ENCODE measurements around the gene PCDH19.
A peak's percentile ranks its signal among the peaks of the same experiment; 100 is the strongest.
"Not testable (repeated sequence)": the region's sequence is repeated elsewhere in the genome, so short reads cannot be mapped to it uniquely, and the experiment has no call there.

PCDH19 gene, protein sequence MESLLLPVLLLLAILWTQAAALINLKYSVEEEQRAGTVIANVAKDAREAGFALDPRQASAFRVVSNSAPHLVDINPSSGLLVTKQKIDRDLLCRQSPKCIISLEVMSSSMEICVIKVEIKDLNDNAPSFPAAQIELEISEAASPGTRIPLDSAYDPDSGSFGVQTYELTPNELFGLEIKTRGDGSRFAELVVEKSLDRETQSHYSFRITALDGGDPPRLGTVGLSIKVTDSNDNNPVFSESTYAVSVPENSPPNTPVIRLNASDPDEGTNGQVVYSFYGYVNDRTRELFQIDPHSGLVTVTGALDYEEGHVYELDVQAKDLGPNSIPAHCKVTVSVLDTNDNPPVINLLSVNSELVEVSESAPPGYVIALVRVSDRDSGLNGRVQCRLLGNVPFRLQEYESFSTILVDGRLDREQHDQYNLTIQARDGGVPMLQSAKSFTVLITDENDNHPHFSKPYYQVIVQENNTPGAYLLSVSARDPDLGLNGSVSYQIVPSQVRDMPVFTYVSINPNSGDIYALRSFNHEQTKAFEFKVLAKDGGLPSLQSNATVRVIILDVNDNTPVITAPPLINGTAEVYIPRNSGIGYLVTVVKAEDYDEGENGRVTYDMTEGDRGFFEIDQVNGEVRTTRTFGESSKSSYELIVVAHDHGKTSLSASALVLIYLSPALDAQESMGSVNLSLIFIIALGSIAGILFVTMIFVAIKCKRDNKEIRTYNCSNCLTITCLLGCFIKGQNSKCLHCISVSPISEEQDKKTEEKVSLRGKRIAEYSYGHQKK (N-terminal part only)

DNA sequence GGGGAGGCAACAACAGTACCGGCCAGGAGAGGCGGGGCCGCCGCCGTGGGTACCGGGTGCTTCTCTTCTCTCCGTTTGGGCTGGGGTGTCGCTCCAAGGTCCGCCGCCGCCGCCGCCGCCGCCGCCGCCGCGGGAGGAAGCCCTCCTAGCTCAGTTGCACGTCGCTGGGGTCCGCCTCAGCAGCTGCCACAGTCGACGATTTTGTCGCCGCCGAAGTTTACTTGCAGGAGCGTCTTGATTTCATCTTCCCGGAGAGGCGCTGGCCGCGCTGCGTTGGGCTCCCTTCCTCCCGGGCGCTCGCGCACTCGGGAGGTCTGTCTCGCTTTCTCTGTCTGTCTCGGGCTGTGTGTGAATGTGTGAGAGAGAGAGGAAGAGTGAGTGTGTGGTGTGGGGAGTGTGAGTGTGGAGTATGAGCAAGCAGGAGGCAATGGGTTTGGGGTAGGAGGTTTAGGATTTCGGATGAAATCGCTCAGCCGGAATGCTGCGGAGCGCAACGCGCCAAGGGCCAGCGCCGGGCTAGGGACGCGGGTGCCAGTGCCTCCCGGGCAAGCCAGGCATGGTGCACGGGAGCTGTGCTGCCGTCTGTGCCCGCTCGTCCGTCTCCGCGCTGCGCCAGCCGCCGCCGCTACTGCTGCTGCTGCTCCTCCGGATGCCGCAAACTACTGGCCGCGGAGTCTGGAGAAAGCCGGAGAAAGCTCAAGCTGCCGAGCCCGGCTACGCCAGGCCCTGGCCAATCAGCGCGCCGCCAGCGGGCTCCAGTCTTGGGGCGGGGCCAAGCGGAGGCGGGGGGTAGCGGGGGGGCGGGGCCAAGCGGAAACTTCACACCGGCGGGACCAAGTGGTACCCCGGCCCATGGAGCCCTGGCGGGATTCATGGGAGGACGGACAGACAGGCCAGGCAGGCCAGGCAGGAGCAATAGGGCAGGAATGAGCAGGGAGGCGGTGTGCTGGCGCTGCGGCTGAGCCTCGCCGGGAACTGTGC is at the start of gene PCDH19:
TSS of gene PCDH19 (minus strand) at position 664 of the 981 bp plus-strand sequence. CDS start 1,676 bp downstream, outside the sequence.
- peak; percentile 15 for DNase-seq (ENCODE audit: low read depth in 2 of 2)

- DNase-seq (ENCODE audit: low read depth in 2 of 2), result no peak
Measured at GRCh38 chrX:100449696-100450608, 39.9 kb upstream of the PCDH19 start.

DNA sequence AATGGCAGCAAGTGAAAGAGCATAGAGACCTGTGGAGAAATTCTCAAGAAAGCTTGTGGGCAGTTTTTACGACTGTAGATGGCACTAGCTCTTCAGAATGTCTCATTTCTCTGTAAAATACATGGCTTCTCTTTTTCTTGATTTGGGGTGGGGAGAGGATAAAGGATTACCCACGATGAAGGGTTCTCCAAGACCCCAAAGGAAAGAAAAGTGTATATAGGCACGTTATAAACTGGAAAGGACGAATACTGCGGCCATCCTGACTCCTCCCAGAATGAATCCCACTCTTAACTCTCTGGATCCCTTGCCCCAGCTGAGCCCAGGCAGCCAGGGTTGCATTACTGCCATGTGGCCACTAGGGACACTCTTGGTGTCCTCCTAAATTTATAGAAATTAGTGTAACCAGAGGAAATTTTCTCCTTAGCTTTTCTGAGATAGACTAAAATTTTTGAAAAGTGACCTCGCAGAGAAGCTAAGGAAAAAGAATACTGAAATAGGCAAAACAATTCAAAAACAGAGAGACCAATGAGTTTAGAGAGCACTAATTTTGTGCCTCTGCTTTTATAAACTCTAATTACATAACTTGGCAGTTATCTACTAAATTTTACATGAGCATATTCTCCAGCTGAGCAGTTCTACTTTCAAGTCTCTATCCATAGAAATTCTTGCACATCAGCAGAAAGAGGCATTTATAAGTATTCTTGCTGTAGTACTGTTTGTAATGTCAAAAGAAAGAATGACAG is 37.8 kb upstream of the PCDH19 start:
- DNase-seq (ENCODE audit: low read depth in 2 of 2), result no peak

- no peak for DNase-seq (ENCODE audit: low read depth in 2 of 2)
Measured at GRCh38 chrX:100445593-100445992, 35.5 kb upstream of the PCDH19 start.

DNA sequence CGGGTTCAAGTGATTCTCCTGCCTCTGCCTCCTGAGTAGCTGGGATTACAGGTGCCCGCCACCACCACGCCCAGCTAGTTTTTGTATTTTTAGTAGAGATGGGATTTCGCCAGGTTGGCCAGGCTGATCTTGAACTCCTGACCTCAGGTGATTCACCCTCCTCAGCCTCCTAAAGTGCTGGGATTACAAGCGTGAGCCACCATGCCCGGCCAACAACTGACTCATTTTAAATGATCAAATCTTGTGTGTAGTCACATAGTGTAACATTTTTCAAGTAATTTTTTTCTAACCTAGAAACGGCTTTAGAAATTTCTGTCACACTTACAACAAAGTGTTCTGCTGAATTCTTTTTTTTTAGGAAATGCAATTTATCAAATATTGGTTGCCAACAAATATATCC is 31.2 kb upstream of the PCDH19 start:
- DNase-seq (ENCODE audit: low read depth in 2 of 2), result not testable (repeated sequence)

DNA sequence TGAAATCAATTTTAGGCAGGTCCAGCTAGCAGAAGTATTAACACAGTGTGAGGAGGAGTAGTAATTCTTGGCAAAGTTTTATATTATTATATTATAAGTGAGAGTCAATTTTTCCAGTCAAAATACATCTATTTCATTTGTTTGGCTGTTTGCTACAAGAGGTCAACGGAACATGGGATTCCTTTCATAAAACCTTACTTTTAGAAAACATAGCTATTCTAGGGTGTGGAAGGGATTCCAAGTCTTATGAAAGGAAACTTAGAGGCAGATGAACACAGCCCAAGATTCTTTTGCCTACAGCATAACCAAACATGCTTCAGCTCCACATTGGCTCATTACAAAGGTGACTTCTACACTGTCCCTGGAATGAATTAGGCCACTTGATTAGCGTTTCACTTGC is 29.9 kb upstream of the PCDH19 start:
- DNase-seq (ENCODE audit: low read depth in 2 of 2), result no peak

DNA sequence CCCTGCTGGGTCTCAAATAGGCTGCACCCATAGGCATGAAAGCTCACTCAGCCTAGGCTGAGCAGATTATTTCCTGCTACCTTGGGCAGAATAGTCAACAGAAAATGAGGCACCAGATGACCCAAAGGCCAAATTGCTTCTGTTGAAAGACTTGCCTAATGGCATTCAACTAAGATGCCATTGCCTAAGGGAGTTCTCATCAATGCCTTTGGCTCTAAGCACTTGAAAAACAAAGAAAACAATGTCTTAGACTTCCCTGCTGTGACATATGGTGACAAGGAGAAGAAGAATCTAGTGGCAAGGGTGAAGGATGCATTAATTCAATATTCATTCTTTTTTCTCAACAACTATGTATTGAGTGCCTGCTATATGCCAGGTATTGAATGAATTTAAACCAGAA is 25.7 kb upstream of the PCDH19 start:
- DNase-seq (ENCODE audit: low read depth in 2 of 2), result no peak

- DNase-seq (ENCODE audit: low read depth in 2 of 2), result no peak
Measured at GRCh38 chrX:100424012-100424411, 13.9 kb upstream of the PCDH19 start.

DNA sequence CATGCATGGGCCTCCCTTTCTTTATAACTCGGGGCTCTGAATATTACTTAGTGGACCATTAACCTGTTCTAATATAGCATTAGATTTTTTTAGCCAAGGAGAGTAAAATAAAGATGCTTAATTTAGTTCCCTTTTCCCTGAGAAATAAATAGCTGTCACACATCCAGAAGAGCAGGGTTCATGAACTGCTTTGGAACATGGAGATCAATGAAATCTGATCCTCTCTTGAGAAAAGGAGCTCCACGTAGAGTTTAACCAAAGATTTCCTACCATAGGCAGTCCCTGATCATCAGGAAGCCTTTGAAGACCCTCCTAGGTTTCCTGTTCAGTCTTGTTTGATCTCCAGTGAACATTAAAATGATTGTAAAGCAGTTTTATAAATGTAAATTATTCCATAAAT is 8.5 kb upstream of the PCDH19 start:
- no peak for DNase-seq (ENCODE audit: low read depth in 2 of 2)

GRCh38 chrX:100417681-100418080 is 7.6 kb upstream of the PCDH19 start:
- DNase-seq (ENCODE audit: low read depth in 2 of 2), result no peak

GRCh38 chrX:100413229-100413628 is 3.2 kb upstream of the PCDH19 start:
- DNase-seq (ENCODE audit: low read depth in 2 of 2), result peak; percentile 5 to 24

- no peak for DNase-seq (ENCODE audit: low read depth in 2 of 2)
Measured at GRCh38 chrX:100411802-100412715, 2.0 kb upstream of the PCDH19 start.

- DNase-seq (ENCODE audit: low read depth in 2 of 2), result no peak
Measured at GRCh38 chrX:100410901-100411801, 1.1 kb upstream of the PCDH19 start.

DNA sequence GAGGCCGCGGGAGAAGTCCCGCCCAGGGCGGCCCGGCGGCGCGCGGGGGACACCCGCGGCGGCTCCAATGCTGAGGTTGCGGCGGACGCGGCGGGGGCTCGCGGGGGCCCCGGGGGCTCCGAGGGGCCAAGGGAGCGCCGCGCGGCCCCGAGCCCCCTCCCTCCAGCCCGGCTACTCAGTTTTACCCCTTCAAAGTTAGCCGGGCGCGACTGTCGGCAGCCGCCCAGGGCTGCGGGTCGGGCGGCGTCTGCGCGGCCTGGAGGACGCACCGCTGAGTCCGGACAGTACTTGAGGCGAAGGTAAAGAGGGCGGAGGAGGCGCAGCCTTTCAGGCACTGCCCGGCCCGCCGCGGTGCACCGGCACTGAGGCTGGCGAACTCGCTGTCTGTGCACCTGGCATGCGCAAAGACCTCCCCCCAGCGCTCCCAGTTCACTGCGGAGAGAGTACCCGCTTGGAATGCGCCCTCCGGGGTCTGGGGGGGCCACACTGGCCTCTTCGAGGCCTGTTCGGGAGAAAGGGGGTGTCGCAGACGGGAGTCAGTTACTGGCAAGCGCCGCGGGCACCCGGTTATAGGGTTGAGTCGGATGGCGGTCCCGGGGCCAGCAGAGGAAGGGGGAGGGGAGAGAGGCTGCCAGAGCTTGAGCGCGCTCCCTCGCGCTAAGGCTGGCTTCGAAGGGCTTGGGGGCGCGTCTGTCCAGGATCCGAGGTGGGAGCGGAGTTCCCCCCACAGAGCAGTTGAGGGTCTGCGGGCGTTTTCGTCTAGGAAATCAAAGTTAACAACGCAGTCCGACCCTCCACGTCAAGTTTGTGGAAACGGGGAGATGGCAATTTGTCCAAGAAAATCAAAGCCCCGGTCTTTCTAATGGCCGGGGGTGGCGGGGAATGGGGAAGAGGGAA is 1.1 kb downstream of the PCDH19 start:
- no peak for DNase-seq (ENCODE audit: low read depth in 2 of 2)

DNA sequence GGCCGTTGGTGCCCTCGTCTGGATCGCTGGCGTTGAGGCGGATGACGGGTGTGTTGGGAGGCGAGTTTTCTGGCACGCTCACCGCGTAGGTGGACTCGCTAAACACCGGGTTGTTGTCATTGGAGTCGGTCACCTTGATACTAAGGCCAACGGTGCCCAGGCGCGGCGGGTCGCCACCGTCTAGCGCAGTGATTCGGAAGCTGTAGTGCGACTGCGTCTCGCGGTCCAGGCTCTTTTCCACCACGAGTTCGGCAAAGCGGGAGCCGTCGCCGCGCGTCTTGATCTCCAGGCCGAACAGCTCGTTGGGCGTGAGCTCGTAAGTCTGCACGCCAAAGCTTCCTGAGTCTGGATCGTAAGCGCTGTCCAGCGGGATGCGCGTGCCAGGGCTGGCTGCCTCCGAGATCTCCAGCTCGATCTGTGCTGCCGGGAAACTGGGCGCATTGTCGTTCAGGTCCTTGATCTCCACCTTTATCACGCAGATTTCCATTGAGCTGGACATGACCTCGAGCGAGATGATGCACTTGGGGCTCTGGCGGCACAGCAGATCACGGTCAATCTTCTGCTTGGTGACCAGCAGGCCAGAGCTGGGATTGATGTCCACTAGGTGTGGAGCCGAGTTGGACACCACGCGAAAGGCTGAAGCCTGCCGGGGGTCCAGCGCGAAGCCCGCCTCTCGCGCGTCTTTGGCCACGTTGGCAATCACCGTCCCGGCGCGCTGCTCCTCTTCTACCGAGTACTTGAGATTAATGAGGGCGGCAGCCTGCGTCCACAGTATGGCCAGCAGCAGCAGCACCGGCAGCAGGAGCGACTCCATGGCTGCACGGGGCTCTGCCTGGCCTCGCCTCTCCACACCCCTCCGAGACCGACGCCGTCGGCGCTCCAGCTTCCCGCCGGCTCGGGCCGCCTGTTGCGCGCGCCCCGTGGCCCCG is 2.0 kb downstream of the PCDH19 start:
- DNase-seq (ENCODE audit: low read depth in 2 of 2), result no peak
